ENCODE data around the gene SIVA1. TPM values are rescaled to one million over a fixed set of nuclear protein-coding genes. Genes with fewer than 3 reads are reported as not detected.

The SIVA1 gene
- total RNA-seq, 1 donor from 2014 or later = 96.0 TPM

- no peaks in the 10 kb centered on the region for H3K27me3 Mint-ChIP-seq (ENCODE audit: low read depth)
- no peak for DNase-seq (ENCODE audit: low spot score)
- H3K27ac Mint-ChIP-seq = no peak overlapping the region
- no peak overlapping the region for H3K4me3 Mint-ChIP-seq (ENCODE audit: low read depth)
- H3K9me3 Mint-ChIP-seq = no peaks in the 10 kb centered on the region
- H3K4me1 Mint-ChIP-seq (ENCODE audit: low read depth) = no peaks in the 10 kb centered on the region
- intact Hi-C loops (cut with micrococcal nuclease) = no loop called here
- peaks cover 40% of the 10 kb centered on the region for H3K36me3 Mint-ChIP-seq (ENCODE audit: low read depth)
Measured at GRCh38 chr14:104776481-104776880, 23.5 kb downstream of the SIVA1 start.

- intact Hi-C loops (cut with micrococcal nuclease) = no loop called here
- H3K27me3 Mint-ChIP-seq (ENCODE audit: low read depth) = no peaks in the 10 kb centered on the region
- no peak for DNase-seq (ENCODE audit: low spot score)
- peaks cover 33% of the 10 kb centered on the region for H3K36me3 Mint-ChIP-seq (ENCODE audit: low read depth)
- H3K4me3 Mint-ChIP-seq (ENCODE audit: low read depth) = no peak overlapping the region
- H3K9me3 Mint-ChIP-seq = no peaks in the 10 kb centered on the region
- no peaks in the 10 kb centered on the region for H3K4me1 Mint-ChIP-seq (ENCODE audit: low read depth)
- H3K27ac Mint-ChIP-seq = no peak overlapping the region
Measured at GRCh38 chr14:104776961-104777807, 24.2 kb downstream of the SIVA1 start.

GRCh38 chr14:104777808-104778249 lies 24.9 kb downstream of the SIVA1 start:
- no peak overlapping the region for H3K27ac Mint-ChIP-seq
- intact Hi-C loops (cut with micrococcal nuclease) = no loop called here
- no peaks in the 10 kb centered on the region for H3K27me3 Mint-ChIP-seq (ENCODE audit: low read depth)
- no peak for DNase-seq (ENCODE audit: low spot score)
- H3K4me3 Mint-ChIP-seq (ENCODE audit: low read depth) = no peak overlapping the region
- no peaks in the 10 kb centered on the region for H3K9me3 Mint-ChIP-seq
- H3K4me1 Mint-ChIP-seq (ENCODE audit: low read depth) = no peaks in the 10 kb centered on the region
- peaks cover 27% of the 10 kb centered on the region for H3K36me3 Mint-ChIP-seq (ENCODE audit: low read depth)

- no peak for DNase-seq (ENCODE audit: low spot score)
- H3K9me3 Mint-ChIP-seq = no peaks in the 10 kb centered on the region
- no peaks in the 10 kb centered on the region for H3K4me1 Mint-ChIP-seq (ENCODE audit: low read depth)
- intact Hi-C loops (cut with micrococcal nuclease) = no loop called here
- H3K4me3 Mint-ChIP-seq (ENCODE audit: low read depth) = no peak overlapping the region
- no peak overlapping the region for H3K27ac Mint-ChIP-seq
- no peaks in the 10 kb centered on the region for H3K27me3 Mint-ChIP-seq (ENCODE audit: low read depth)
- H3K36me3 Mint-ChIP-seq (ENCODE audit: low read depth) = peaks cover 18% of the 10 kb centered on the region
Measured at GRCh38 chr14:104778694-104779331, 25.9 kb downstream of the SIVA1 start.

- Mint-ChIP-seq H3K4me3 (ENCODE audit: low read depth) (no peak overlapping the region), H3K27ac (no peak overlapping the region), H3K4me1 (ENCODE audit: low read depth) (no peaks in the 10 kb centered on the region), H3K36me3 (ENCODE audit: low read depth) (peaks cover 16% of the 10 kb centered on the region), H3K9me3 (no peaks in the 10 kb centered on the region), H3K27me3 (ENCODE audit: low read depth) (no peaks in the 10 kb centered on the region)
- intact Hi-C loops (cut with micrococcal nuclease) = no loop called here
- DNase-seq (ENCODE audit: low spot score) = no peak
Measured at GRCh38 chr14:104779776-104780512, 27.0 kb downstream of the SIVA1 start.

- H3K4me3 Mint-ChIP-seq (ENCODE audit: low read depth) = no peak overlapping the region
- H3K9me3 Mint-ChIP-seq = no peaks in the 10 kb centered on the region
- H3K4me1 Mint-ChIP-seq (ENCODE audit: low read depth) = no peaks in the 10 kb centered on the region
- intact Hi-C loops (cut with micrococcal nuclease) = no loop called here
- H3K36me3 Mint-ChIP-seq (ENCODE audit: low read depth) = peaks cover 16% of the 10 kb centered on the region
- H3K27me3 Mint-ChIP-seq (ENCODE audit: low read depth) = no peaks in the 10 kb centered on the region
- no peak for DNase-seq (ENCODE audit: low spot score)
- H3K27ac Mint-ChIP-seq = no peak overlapping the region
Measured at GRCh38 chr14:104780513-104781030, 27.6 kb downstream of the SIVA1 start.

- H3K27ac Mint-ChIP-seq = no peak overlapping the region
- H3K27me3 Mint-ChIP-seq (ENCODE audit: low read depth) = no peaks in the 10 kb centered on the region
- intact Hi-C loops (cut with micrococcal nuclease) = no loop called here
- H3K4me3 Mint-ChIP-seq (ENCODE audit: low read depth) = no peak overlapping the region
- peaks cover 8% of the 10 kb centered on the region for H3K36me3 Mint-ChIP-seq (ENCODE audit: low read depth)
- H3K9me3 Mint-ChIP-seq = no peaks in the 10 kb centered on the region
- no peak for DNase-seq (ENCODE audit: low spot score)
- H3K4me1 Mint-ChIP-seq (ENCODE audit: low read depth) = no peaks in the 10 kb centered on the region
Measured at GRCh38 chr14:104781271-104782077, 28.5 kb downstream of the SIVA1 start.

GRCh38 chr14:104782086-104782807 lies 29.3 kb downstream of the SIVA1 start:
- intact Hi-C loops (cut with micrococcal nuclease) = no loop called here
- no peaks in the 10 kb centered on the region for H3K9me3 Mint-ChIP-seq
- H3K27me3 Mint-ChIP-seq (ENCODE audit: low read depth) = no peaks in the 10 kb centered on the region
- no peaks in the 10 kb centered on the region for H3K4me1 Mint-ChIP-seq (ENCODE audit: low read depth)
- no peak overlapping the region for H3K4me3 Mint-ChIP-seq (ENCODE audit: low read depth)
- no peak for DNase-seq (ENCODE audit: low spot score)
- peaks cover 1% of the 10 kb centered on the region for H3K36me3 Mint-ChIP-seq (ENCODE audit: low read depth)
- no peak overlapping the region for H3K27ac Mint-ChIP-seq

GRCh38 chr14:104782808-104783139 lies 29.8 kb downstream of the SIVA1 start:
- H3K9me3 Mint-ChIP-seq = no peaks in the 10 kb centered on the region
- intact Hi-C loops (cut with micrococcal nuclease) = no loop called here
- H3K27ac Mint-ChIP-seq = no peak overlapping the region
- H3K4me3 Mint-ChIP-seq (ENCODE audit: low read depth) = no peak overlapping the region
- no peak for DNase-seq (ENCODE audit: low spot score)
- H3K36me3 Mint-ChIP-seq (ENCODE audit: low read depth) = no peaks in the 10 kb centered on the region
- no peaks in the 10 kb centered on the region for H3K4me1 Mint-ChIP-seq (ENCODE audit: low read depth)
- H3K27me3 Mint-ChIP-seq (ENCODE audit: low read depth) = no peaks in the 10 kb centered on the region

- Mint-ChIP-seq H3K36me3 (ENCODE audit: low read depth) (no peaks in the 10 kb centered on the region), H3K27ac (no peak overlapping the region), H3K4me1 (ENCODE audit: low read depth) (no peaks in the 10 kb centered on the region), H3K4me3 (ENCODE audit: low read depth) (no peak overlapping the region), H3K9me3 (no peaks in the 10 kb centered on the region), H3K27me3 (ENCODE audit: low read depth) (no peaks in the 10 kb centered on the region)
- DNase-seq (ENCODE audit: low spot score) = no peak
- intact Hi-C loops (cut with micrococcal nuclease) = no loop called here
Measured at GRCh38 chr14:104783484-104784217, 30.7 kb downstream of the SIVA1 start.

- no peaks in the 10 kb centered on the region for H3K36me3 Mint-ChIP-seq (ENCODE audit: low read depth)
- no peaks in the 10 kb centered on the region for H3K9me3 Mint-ChIP-seq
- H3K4me1 Mint-ChIP-seq (ENCODE audit: low read depth) = no peaks in the 10 kb centered on the region
- H3K27me3 Mint-ChIP-seq (ENCODE audit: low read depth) = no peaks in the 10 kb centered on the region
- intact Hi-C loops (cut with micrococcal nuclease) = no loop called here
- no peak overlapping the region for H3K4me3 Mint-ChIP-seq (ENCODE audit: low read depth)
- DNase-seq (ENCODE audit: low spot score) = no peak
- H3K27ac Mint-ChIP-seq = no peak overlapping the region
Measured at GRCh38 chr14:104784218-104784568, 31.2 kb downstream of the SIVA1 start.

Measured in activated T-helper 2 cell treated with anti-CD3 and anti-CD28 coated beads, Interferon-gamma antibody, Interleukin-2, Interleukin-4, amounts not matched to agents 10 μg/mL and 5 μg/mL and 100 μg/mL, durations not matched to agents 14 hours and 24 hours and 36 hours (primary cell).